ENCODE measurements around the gene C19orf85.

DNA sequence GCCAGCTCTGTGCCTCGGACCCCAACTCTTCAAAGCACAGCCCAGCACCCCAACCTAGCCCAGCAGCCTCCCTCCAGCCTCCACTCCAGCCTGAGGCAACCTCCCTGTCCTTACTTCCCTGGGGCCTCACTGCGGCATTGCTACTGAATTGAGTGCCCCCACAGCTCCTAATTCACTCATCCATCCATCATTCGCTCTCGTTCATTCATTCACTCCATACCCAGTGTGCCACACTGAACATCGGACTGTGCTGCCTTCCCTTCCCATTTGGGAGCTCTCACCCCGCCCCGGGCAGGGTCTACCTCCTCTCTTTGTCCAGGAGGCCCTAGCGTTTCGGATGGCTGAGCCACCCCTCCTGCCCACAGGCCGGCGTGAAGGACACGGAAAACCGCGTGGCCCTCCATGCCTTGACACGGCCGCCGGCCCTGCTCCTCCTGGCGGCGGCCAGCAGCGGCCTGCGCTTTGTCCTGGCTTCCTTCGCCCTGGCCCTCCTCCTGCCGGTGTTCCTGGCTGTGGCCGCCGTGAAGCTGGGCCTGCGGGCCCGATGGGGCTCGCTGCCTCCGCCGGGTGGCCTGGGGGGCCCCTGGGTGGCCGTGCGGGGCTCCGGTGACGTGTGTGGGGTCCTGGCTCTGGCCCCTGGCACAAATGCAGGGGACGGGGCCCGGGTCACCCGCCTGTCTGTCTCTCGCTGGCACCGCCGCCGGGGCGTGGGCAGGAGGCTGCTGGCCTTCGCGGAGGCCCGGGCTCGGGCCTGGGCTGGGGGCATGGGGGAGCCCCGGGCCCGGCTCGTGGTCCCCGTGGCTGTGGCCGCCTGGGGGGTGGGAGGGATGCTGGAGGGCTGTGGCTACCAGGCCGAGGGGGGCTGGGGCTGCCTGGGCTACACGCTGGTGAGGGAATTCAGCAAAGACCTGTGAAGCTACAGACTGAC lies 21.8 kb upstream of the C19orf85 start:
- TF ChIP-seq, protein P1, sequence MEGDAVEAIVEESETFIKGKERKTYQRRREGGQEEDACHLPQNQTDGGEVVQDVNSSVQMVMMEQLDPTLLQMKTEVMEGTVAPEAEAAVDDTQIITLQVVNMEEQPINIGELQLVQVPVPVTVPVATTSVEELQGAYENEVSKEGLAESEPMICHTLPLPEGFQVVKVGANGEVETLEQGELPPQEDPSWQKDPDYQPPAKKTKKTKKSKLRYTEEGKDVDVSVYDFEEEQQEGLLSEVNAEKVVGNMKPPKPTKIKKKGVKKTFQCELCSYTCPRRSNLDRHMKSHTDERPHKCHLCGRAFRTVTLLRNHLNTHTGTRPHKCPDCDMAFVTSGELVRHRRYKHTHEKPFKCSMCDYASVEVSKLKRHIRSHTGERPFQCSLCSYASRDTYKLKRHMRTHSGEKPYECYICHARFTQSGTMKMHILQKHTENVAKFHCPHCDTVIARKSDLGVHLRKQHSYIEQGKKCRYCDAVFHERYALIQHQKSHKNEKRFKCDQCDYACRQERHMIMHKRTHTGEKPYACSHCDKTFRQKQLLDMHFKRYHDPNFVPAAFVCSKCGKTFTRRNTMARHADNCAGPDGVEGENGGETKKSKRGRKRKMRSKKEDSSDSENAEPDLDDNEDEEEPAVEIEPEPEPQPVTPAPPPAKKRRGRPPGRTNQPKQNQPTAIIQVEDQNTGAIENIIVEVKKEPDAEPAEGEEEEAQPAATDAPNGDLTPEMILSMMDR (IDR thresholded peaks at IDR 0.05; ENCODE audit: insufficient read depth, low read length): no peak
- TF ChIP-seq POLR2AphosphoS5 (IDR thresholded peaks at IDR 0.05; ENCODE audit: low read depth): no peak
- TF ChIP-seq GABPA (IDR thresholded peaks at IDR 0.05; ENCODE audit: low read depth): no peak
- TF ChIP-seq, protein P2, sequence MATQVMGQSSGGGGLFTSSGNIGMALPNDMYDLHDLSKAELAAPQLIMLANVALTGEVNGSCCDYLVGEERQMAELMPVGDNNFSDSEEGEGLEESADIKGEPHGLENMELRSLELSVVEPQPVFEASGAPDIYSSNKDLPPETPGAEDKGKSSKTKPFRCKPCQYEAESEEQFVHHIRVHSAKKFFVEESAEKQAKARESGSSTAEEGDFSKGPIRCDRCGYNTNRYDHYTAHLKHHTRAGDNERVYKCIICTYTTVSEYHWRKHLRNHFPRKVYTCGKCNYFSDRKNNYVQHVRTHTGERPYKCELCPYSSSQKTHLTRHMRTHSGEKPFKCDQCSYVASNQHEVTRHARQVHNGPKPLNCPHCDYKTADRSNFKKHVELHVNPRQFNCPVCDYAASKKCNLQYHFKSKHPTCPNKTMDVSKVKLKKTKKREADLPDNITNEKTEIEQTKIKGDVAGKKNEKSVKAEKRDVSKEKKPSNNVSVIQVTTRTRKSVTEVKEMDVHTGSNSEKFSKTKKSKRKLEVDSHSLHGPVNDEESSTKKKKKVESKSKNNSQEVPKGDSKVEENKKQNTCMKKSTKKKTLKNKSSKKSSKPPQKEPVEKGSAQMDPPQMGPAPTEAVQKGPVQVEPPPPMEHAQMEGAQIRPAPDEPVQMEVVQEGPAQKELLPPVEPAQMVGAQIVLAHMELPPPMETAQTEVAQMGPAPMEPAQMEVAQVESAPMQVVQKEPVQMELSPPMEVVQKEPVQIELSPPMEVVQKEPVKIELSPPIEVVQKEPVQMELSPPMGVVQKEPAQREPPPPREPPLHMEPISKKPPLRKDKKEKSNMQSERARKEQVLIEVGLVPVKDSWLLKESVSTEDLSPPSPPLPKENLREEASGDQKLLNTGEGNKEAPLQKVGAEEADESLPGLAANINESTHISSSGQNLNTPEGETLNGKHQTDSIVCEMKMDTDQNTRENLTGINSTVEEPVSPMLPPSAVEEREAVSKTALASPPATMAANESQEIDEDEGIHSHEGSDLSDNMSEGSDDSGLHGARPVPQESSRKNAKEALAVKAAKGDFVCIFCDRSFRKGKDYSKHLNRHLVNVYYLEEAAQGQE (IDR thresholded peaks at IDR 0.05; ENCODE audit: insufficient replicate concordance, low read depth): no peak
